Endothelial cell of umbilical vein (primary cell): ENCODE measurements around the gene IP6K3. TPM values are rescaled to one million over a fixed set of nuclear protein-coding genes. Genes with fewer than 3 reads are reported as not detected.

Experiments
- BruUV-seq: library from RNA; stranded (reverse); fragments of 400-500 nt; replicated peaks from 2 replicates; lab custom pipeline; 2021; lab: Mats Ljungman, UMichigan
- CTCF ChIA-PET: fragments of 300-600, 350-600 bp; sonication (Branson Sonifier 250); formaldehyde crosslinking; loops from one replicate; lab custom pipeline; 2021; ENCODE audit warnings: antibody characterized with exemption, inconsistent platforms; lab: Charles Lee
- POLR2A ChIA-PET: fragments of 300-600, 350-600 bp; sonication (Branson Sonifier 250); formaldehyde crosslinking; loops from one replicate; lab custom pipeline; 2021; ENCODE audit warnings: antibody characterized with exemption, inconsistent platforms; lab: Charles Lee
- DNase-seq: peaks from one replicate; pipeline ENCODE4 v3.0.0-alpha.2; 2011; ENCODE audit warnings: low read depth, low spot score
- FAIRE-seq: peaks from 2 replicates; lab custom pipeline; 2011; peaks lifted over from hg19 to GRCh38; lab: Jason Lieb, UNC
- H2AFZ ChIP-seq: 2 replicates; pipeline ENCODE4 v1.6.0; 2012; ENCODE audit warnings: low read depth, low read length, control low read depth, inconsistent platforms
- H3K27ac ChIP-seq: 2 replicates; pipeline ENCODE4 v1.5.1; 2011; ENCODE audit warnings: low read depth, mild to moderate bottlenecking, control low read depth, low read length, moderate library complexity; ENCODE audit not compliant: insufficient read depth
- H3K27me3 ChIP-seq, 2 experiments: 2 replicates each; pipeline versions ENCODE4 v1.6.0 to v1.6.1; 2011; ENCODE audit warnings: low read length in 2 of 2, mixed read lengths in 1 of 2; ENCODE audit not compliant: control insufficient read depth in 2 of 2, insufficient read depth in 2 of 2
- H3K36me3 ChIP-seq, 2 experiments: 2 replicates in 1 of 2; 3 replicates in 1 of 2; pipeline ENCODE4 v1.5.1; 2011; ENCODE audit warnings: low read length in 2 of 2, mild to moderate bottlenecking in 1 of 2, moderate library complexity in 1 of 2; ENCODE audit not compliant: control insufficient read depth in 2 of 2, insufficient read depth in 2 of 2; ENCODE audit errors: extremely low read depth in 1 of 2
- H3K4me1 ChIP-seq: 3 replicates; pipeline ENCODE4 v1.5.1; 2011; ENCODE audit warnings: mild to moderate bottlenecking, low read length; ENCODE audit not compliant: control insufficient read depth, insufficient read depth; ENCODE audit errors: extremely low read depth
- H3K4me2 ChIP-seq: 2 replicates; pipeline ENCODE4 v1.6.1; 2011; ENCODE audit warnings: low read length, control low read depth, mixed read lengths; ENCODE audit not compliant: insufficient read depth
- H3K4me3 ChIP-seq, 3 experiments: fragments of 200-600 bp in 1 of 3; sonication (generic), shearing (Covaris generic) in 1 of 3; replicated peaks in 1 of 3; 2 replicates each; pipeline ENCODE4 v1.5.1; 2011 to 2016; ENCODE audit warnings: control low read depth in 3 of 3, low read length in 3 of 3, mild to moderate bottlenecking in 2 of 3, inconsistent platforms in 1 of 3, low read depth in 1 of 3, moderate library complexity in 1 of 3; ENCODE audit not compliant: insufficient read depth in 1 of 3
- H3K79me2 ChIP-seq: 2 replicates; pipeline ENCODE4 v1.6.0; 2012; ENCODE audit warnings: low read length, inconsistent platforms; ENCODE audit not compliant: control insufficient read depth, insufficient read depth
- H3K9ac ChIP-seq: replicated peaks from 2 replicates; pipeline ENCODE3; 2011; ENCODE audit warnings: low read length, control low read depth; ENCODE audit not compliant: insufficient read depth; ENCODE audit errors: extremely low read depth
- H3K9me1 ChIP-seq: replicated peaks from 3 replicates; pipeline ENCODE4 v1.6.0; 2011; ENCODE audit warnings: mild to moderate bottlenecking, low read length; ENCODE audit not compliant: control insufficient read depth, insufficient read depth; ENCODE audit errors: extremely low read depth
- H3K9me3 ChIP-seq: replicated peaks from 2 replicates; pipeline ENCODE4 v1.5.1; 2012; ENCODE audit warnings: low read length, inconsistent platforms; ENCODE audit not compliant: control insufficient read depth, insufficient read depth
- H4K20me1 ChIP-seq: replicated peaks from 2 replicates; pipeline ENCODE3; 2011; ENCODE audit warnings: mild to moderate bottlenecking, low read length; ENCODE audit not compliant: control insufficient read depth, insufficient read depth; ENCODE audit errors: extremely low read depth
- EZH2 ChIP-seq: IDR thresholded peaks from 2 replicates; pipeline ENCODE4 v1.6.1; 2012; ENCODE audit warnings: borderline replicate concordance, low read depth, mild to moderate bottlenecking, moderate library complexity, low read length, inconsistent platforms; ENCODE audit not compliant: severe bottlenecking
- FOS ChIP-seq: IDR thresholded peaks from 2 replicates; pipeline ENCODE4 v1.6.1; 2011; ENCODE audit warnings: mild to moderate bottlenecking, low read length, moderate library complexity, borderline replicate concordance; ENCODE audit not compliant: insufficient read depth
- GATA2 ChIP-seq: IDR thresholded peaks from 2 replicates; pipeline ENCODE4 v1.7.0; 2011; ENCODE audit warnings: low read depth, mild to moderate bottlenecking, moderate library complexity, mixed read lengths, low read length; ENCODE audit not compliant: insufficient read length, insufficient read depth
- JUN ChIP-seq: IDR thresholded peaks from 2 replicates; pipeline ENCODE4 v1.6.1; 2011; ENCODE audit warnings: borderline replicate concordance, low read depth; ENCODE audit not compliant: insufficient read length, insufficient read depth
- MYC ChIP-seq: IDR thresholded peaks from one replicate; pipeline ENCODE4 v1.6.1; 2011; ENCODE audit warnings: mild to moderate bottlenecking, low read depth, low read length
- POLR2A ChIP-seq: IDR thresholded peaks from 2 replicates; pipeline ENCODE4 v1.6.1; 2012; ENCODE audit warnings: low read depth, mild to moderate bottlenecking, control low read depth, low read length
- POLR2AphosphoS5 ChIP-seq: IDR thresholded peaks from 2 replicates; pipeline ENCODE4 v1.6.1; 2012; ENCODE audit warnings: low read depth, mild to moderate bottlenecking, control low read depth, low read length, moderate library complexity; ENCODE audit not compliant: insufficient read depth
- dilution Hi-C: fragments of 300-500 bp; cut with MboI; formaldehyde crosslinking; loops from one replicate; pipeline ENCODE4 v1.15.0; 2019; ENCODE audit warnings: low sequenced_read_pairs; ENCODE audit not compliant: extremely low pct_ligation_motif_present
- intact Hi-C: fragments of 100-400 bp; cut with micrococcal nuclease; formaldehyde crosslinking; loops from one replicate; pipeline ENCODE4 v1.10.0; 2022
- polyA plus RNA-seq, 4 experiments: library from polyadenylated mRNA; depleted of rRNA in 3 of 4; stranded (reverse) in 3 of 4; unstranded in 1 of 4; fragments of >200 nt; gene quantifications; 2 replicates each; pipeline versions ENCODE4 v1.2.1 to v1.2.3, GENCODE V29; 2011 to 2012; ENCODE audit warnings: missing spikeins in 1 of 4
- total RNA-seq: library from RNA; stranded (reverse); gene quantifications from 2 replicates; pipeline ENCODE4 v1.2.3, GENCODE V29; 2021
- TF ChIP-seq, protein P1 (sequence below), 2 donors: IDR thresholded peaks; 1 replicate in 1 of 2; 2 replicates in 1 of 2; pipeline ENCODE4 v1.5.1; 2011; ENCODE audit warnings: low read length in 2 of 2, mild to moderate bottlenecking in 2 of 2, moderate library complexity in 2 of 2, control low read depth in 1 of 2, inconsistent platforms in 1 of 2, low read depth in 1 of 2; ENCODE audit not compliant: insufficient read depth in 1 of 2; ENCODE audit errors: extremely low read depth in 1 of 2
- TF ChIP-seq, protein P2 (sequence below): IDR thresholded peaks from 2 replicates; pipeline ENCODE4 v1.6.1; 2011; ENCODE audit not compliant: insufficient read depth, insufficient read length

The IP6K3 gene
- total and polyA plus RNA-seq, 2 donors (not counting 3 experiments of a cell fraction or from before 2014, with no cell fraction given) = not detected

DNA sequence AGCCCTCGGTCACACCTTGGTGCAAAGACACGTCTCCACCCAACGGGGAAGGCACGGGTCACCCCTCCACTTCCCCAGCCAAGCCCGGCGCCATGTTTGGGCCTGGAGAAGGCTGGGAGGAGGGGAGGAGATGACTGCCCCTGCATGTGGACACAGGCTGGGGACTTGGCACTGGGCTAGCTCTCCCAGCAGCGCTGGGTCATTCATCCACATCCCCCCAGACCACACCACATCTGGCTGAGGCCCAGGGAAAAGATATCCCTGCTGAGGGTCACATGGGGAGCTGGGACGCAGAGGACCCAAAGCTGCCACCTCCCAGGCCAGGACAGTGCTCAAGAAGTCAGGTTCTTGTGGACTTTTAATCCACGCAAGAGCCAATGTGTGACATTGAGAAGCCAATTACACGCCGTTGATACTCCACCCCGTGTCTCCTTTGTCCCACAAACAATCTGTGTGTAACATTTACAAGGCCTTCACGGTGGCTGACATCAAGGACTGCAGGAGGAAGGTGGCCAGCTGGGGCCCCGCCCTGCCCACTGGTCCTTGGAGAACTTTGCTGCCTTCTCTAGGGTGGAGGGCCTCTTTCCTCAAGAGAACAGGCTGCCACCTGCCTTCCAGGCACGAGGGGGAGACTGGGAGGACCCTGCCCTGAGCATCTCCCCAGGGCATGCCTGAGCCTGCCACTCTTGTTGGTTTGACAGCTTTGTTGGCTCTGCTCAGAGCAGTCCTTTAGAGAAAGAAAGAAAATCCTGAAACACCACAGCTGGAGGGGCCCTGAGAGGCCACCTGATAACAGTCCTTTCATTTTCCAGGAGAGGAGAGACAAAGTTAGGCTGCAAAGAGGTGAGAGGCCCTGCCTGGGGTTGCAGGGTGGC, 5.3 kb upstream of the IP6K3 start:
- no peaks in the 10 kb centered on the region for H3K4me1 ChIP-seq
- FAIRE-seq (no peak), DNase-seq (no peak)
- H3K4me2 ChIP-seq = no peak overlapping the region
- POLR2A ChIA-PET = no interaction called here
- H3K36me3 ChIP-seq = no peaks in the 10 kb centered on the region
- intact Hi-C loops (no loop called here), dilution Hi-C loops (no loop called here)
- CTCF ChIA-PET = interaction anchor here (1.5 kb wide), 1 partner anchor 9 kb away, joined by 4 read pairs; no protein-coding TSS in a partner anchor
- H2AFZ ChIP-seq = no peak overlapping the region
- TF ChIP-seq POLR2AphosphoS5 = no peak
- TF ChIP-seq, protein P1, sequence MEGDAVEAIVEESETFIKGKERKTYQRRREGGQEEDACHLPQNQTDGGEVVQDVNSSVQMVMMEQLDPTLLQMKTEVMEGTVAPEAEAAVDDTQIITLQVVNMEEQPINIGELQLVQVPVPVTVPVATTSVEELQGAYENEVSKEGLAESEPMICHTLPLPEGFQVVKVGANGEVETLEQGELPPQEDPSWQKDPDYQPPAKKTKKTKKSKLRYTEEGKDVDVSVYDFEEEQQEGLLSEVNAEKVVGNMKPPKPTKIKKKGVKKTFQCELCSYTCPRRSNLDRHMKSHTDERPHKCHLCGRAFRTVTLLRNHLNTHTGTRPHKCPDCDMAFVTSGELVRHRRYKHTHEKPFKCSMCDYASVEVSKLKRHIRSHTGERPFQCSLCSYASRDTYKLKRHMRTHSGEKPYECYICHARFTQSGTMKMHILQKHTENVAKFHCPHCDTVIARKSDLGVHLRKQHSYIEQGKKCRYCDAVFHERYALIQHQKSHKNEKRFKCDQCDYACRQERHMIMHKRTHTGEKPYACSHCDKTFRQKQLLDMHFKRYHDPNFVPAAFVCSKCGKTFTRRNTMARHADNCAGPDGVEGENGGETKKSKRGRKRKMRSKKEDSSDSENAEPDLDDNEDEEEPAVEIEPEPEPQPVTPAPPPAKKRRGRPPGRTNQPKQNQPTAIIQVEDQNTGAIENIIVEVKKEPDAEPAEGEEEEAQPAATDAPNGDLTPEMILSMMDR (IDR thresholded peaks at IDR 0.05; ENCODE audit: extremely low read depth in 1 of 2, insufficient read depth in 1 of 2, low read depth in 1 of 2, low read length in 2 of 2) = no peak
- TF ChIP-seq FOS = no peak
- no peak for TF ChIP-seq POLR2A
- TF ChIP-seq JUN = no peak
- TF ChIP-seq GATA2 = no peak
- TF ChIP-seq, protein P2, sequence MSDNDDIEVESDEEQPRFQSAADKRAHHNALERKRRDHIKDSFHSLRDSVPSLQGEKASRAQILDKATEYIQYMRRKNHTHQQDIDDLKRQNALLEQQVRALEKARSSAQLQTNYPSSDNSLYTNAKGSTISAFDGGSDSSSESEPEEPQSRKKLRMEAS = no peak
- TF ChIP-seq EZH2 = no peak
- TF ChIP-seq MYC = no peak
- no peaks in the 10 kb centered on the region for H4K20me1 ChIP-seq
- H3K27ac ChIP-seq = no peak overlapping the region
- H3K79me2 ChIP-seq = no peaks in the 10 kb centered on the region
- H3K4me3 ChIP-seq = no peak overlapping the region
- no TSS peak for BruUV-seq
- H3K27me3 ChIP-seq = peaks cover 0 to 2% of the 10 kb centered on the region in 2 experiments
- H3K9ac ChIP-seq = no peak overlapping the region
- H3K9me3 ChIP-seq = no peaks in the 10 kb centered on the region
- no peaks in the 10 kb centered on the region for H3K9me1 ChIP-seq
